Retinal pigment epithelial cell (primary cell): Measurements from ENCODE around the gene EYS.

Experiments
- DNase-seq: peaks from one replicate; pipeline ENCODE4 v3.0.0-alpha.2; 2010; ENCODE audit warnings: low read depth
- H3K4me3 ChIP-seq: 2 replicates; pipeline ENCODE4 v1.5.1; 2011; ENCODE audit warnings: mild to moderate bottlenecking, low read length, control low read depth, moderate library complexity
- CTCF ChIP-seq: conservative IDR thresholded peaks from 2 replicates; pipeline ENCODE4 v1.5.1; 2011; ENCODE audit warnings: low read depth, low read length, control low read depth, inconsistent platforms

Gene EYS

GRCh38 chr6:65667916-65668656 lies 38.9 kb downstream of the EYS start:
- no peak for DNase-seq

DNA sequence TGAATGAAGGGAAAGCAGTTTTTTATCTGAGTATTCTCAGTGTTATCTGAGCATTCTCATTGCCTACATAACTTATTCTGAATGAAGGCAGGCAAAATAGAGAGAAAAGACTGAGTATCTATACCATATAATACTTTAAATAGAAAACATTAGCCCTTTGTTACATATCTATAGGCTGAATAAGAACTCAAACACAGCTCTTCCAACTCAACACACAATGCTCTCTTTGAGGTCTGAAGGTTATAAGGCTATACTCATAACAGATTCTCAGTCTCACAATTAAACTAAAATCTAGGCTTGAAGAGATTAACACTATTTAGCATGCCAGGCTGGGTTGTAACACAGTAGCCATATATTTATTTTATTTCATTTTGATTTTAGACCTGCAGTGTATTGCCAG lies 56.9 kb downstream of the EYS start:
- DNase-seq, result no peak
- TF ChIP-seq CTCF, result no peak
- no peak overlapping the region for H3K4me3 ChIP-seq

More at GRCh38 chr6:65667916-65668656, 38.9 kb downstream of the EYS start:
- no peak for TF ChIP-seq CTCF
- H3K4me3 ChIP-seq, result no peak overlapping the region

DNA sequence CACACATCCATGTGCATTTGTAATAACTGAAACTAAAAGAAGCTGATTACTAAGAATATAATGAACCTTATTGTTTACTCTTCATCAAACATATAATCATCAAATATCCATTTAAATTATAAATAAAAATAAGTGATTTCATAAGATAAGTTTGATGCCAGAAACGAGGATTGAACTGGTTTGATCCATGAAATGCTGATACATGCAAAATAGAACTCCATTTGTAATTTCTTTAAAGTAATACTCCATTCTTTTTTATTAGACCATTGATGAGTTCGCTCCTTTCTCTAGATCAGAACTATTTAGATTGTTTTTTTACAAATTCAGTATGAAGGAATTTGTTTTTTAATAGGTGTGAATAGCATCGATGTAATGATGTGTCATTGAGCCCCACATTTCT lies 57.6 kb downstream of the EYS start:
- no peak for DNase-seq
- no peak for TF ChIP-seq CTCF

DNA sequence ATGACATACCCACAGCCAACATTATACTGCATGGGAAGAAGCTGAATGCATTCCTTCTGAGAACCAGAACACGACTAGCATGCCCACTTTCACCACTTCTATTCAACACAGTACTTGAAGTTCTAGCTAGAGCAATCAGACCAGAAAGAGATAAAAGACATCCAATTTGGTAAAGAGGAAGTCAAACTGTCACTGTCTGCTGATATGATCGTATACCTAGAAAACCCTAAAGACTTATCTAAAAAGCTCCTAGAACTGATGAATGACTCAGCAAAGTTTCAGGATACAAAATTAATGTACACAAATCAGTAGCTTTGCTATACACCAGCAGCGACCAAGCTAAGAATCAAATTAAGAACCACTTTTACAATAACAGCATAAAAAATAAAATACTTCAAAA lies 60.5 kb downstream of the EYS start:
- H3K4me3 ChIP-seq, result no peak overlapping the region
- DNase-seq, result no peak
- TF ChIP-seq CTCF, result no peak

More for the DNA sequence above, 57.6 kb downstream of the EYS start:
- H3K4me3 ChIP-seq, result no peak overlapping the region

GRCh38 chr6:65642776-65643175 lies 64.2 kb downstream of the EYS start:
- no peak for DNase-seq
- no peak for TF ChIP-seq CTCF
- no peak overlapping the region for H3K4me3 ChIP-seq

DNA sequence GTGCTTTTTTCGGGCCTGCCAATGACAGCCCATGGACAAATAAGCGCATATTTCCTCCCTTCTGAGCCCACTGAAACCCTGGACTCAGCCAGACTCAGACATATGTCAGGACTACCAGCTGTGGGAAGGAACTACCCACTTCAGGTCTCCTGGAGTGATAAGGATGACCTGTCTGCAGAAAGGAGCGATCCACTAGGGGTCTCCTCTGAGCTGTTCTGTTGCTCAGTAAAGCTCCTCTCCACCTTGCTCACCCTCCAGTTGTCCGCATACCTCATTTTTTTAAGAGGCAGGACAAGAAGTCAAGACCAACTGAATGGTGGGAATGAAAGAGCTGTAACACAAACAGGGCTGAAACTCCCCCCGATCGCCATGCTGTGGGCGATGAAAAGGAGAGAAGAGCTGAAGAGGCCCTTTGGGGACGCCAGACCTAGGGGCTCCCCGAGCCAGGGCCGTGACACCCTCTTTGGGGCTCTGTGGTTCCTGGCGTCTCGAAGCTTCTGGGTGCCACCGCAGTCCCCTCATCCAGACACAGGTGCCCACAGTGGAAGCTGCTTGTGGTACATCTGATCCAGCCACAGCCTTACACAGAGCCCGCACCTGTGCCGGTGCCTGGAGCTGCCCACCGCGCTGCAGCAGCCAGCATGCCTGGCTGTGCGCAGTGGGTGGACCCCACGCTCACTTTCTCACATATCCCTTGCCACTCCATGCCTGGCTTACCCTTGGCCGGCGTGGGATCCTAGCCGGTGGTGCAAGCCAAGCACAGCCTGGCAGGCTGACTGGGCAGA lies 68.8 kb downstream of the EYS start:
- no peak for DNase-seq
- H3K4me3 ChIP-seq, result no peak overlapping the region
- TF ChIP-seq CTCF, result peak; percentile 31
